CD4-positive, alpha-beta T cell treated with Interleukin-12 subunit alpha and Interleukin-12 subunit beta, for 1 hour (primary cell): Measurements from ENCODE around the gene HBQ1.
A peak's percentile ranks its signal among the peaks of the same experiment; 100 is the strongest.
"Not testable (repeated sequence)": the region's sequence is repeated elsewhere in the genome, so short reads cannot be mapped to it uniquely, and the experiment has no call there.

Source experiments
- DNase-seq: peaks from one replicate; pipeline ENCODE4 v3.0.0-alpha.2; 2020

The HBQ1 gene

DNA sequence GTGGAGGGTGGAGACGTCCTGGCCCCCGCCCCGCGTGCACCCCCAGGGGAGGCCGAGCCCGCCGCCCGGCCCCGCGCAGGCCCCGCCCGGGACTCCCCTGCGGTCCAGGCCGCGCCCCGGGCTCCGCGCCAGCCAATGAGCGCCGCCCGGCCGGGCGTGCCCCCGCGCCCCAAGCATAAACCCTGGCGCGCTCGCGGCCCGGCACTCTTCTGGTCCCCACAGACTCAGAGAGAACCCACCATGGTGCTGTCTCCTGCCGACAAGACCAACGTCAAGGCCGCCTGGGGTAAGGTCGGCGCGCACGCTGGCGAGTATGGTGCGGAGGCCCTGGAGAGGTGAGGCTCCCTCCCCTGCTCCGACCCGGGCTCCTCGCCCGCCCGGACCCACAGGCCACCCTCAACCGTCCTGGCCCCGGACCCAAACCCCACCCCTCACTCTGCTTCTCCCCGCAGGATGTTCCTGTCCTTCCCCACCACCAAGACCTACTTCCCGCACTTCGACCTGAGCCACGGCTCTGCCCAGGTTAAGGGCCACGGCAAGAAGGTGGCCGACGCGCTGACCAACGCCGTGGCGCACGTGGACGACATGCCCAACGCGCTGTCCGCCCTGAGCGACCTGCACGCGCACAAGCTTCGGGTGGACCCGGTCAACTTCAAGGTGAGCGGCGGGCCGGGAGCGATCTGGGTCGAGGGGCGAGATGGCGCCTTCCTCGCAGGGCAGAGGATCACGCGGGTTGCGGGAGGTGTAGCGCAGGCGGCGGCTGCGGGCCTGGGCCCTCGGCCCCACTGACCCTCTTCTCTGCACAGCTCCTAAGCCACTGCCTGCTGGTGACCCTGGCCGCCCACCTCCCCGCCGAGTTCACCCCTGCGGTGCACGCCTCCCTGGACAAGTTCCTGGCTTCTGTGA is 3.5 kb upstream of the HBQ1 start, which contains the start of gene HBA1:
Gene HBA1 (plus strand): TSS at position 204 of the 906 bp plus-strand sequence. CDS start 37 bp downstream, at position 241.
- DNase-seq = not testable (repeated sequence)

DNA sequence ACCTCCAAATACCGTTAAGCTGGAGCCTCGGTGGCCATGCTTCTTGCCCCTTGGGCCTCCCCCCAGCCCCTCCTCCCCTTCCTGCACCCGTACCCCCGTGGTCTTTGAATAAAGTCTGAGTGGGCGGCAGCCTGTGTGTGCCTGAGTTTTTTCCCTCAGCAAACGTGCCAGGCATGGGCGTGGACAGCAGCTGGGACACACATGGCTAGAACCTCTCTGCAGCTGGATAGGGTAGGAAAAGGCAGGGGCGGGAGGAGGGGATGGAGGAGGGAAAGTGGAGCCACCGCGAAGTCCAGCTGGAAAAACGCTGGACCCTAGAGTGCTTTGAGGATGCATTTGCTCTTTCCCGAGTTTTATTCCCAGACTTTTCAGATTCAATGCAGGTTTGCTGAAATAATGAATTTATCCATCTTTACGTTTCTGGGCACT is 2.9 kb upstream of the HBQ1 start:
- DNase-seq = no peak

DNA sequence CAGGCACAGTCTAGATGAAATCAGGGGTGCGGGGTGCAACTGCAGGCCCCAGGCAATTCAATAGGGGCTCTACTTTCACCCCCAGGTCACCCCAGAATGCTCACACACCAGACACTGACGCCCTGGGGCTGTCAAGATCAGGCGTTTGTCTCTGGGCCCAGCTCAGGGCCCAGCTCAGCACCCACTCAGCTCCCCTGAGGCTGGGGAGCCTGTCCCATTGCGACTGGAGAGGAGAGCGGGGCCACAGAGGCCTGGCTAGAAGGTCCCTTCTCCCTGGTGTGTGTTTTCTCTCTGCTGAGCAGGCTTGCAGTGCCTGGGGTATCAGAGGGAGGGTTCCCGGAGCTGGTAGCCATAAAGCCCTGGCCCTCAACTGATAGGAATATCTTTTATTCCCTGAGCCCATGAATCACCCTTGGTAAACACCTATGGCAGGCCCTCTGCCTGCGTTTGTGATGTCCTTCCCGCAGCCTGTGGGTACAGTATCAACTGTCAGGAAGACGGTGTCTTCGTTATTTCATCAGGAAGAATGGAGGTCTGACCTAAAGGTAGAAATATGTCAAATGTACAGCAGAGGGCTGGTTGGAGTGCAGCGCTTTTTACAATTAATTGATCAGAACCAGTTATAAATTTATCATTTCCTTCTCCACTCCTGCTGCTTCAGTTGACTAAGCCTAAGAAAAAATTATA is 2.1 kb upstream of the HBQ1 start:
- DNase-seq = no peak

DNA sequence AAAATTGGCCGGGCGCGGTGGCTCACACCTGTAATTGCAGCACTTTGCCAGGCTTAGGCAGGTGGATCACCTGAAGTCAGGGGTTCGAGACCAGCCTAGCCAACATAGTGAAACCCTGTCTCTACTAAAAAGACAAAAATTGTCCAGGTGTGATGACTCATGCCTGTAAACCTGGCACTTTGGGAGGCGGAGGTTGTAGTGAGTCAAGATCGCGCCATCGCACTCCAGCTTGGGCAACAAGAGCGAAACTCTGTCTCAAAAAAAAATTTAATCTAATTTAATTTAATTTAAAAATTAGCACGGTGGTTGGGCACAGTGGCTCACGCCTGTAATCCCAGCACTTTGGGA is 1.6 kb upstream of the HBQ1 start:
- DNase-seq = no peak

DNA sequence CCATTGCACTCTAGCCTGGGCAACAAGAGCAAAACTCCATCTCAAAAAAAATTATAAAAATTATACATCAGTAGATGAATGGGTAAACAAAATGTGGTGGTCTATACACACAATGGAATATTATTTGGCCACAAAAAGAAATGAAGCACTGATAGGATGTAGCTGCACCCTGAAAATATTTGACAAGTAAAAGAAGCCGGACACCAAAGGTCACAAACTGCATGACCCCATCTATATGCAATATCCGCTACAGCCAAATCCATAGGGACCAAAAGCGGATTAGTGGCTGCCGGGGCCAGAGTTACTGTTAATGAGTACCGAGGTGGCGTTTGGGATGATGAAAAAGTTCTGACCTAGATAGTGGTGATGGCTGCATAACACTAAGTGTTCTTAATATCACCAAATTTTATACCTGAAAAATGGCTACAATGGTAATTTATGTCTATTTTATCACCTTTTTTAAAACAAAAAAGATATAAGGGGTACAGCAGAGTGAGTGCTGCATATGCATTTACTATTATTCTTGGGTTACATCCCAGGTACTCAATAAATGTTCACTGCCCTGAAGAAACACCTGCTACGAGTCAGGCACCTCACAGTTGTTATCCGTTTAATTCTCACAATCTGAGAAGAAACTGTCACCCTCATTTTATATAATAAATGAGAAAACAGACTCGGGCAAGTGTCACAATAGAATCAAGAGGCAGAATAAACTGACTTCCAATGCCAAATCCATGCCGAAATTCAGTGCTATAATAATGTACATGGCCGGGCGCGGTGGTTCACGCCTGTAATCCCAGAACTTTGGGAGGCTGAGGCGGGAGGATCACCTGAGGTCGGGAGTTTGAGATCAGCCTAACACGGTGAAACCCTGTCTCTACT is 807 bp upstream of the HBQ1 start:
- DNase-seq = no peak

DNA sequence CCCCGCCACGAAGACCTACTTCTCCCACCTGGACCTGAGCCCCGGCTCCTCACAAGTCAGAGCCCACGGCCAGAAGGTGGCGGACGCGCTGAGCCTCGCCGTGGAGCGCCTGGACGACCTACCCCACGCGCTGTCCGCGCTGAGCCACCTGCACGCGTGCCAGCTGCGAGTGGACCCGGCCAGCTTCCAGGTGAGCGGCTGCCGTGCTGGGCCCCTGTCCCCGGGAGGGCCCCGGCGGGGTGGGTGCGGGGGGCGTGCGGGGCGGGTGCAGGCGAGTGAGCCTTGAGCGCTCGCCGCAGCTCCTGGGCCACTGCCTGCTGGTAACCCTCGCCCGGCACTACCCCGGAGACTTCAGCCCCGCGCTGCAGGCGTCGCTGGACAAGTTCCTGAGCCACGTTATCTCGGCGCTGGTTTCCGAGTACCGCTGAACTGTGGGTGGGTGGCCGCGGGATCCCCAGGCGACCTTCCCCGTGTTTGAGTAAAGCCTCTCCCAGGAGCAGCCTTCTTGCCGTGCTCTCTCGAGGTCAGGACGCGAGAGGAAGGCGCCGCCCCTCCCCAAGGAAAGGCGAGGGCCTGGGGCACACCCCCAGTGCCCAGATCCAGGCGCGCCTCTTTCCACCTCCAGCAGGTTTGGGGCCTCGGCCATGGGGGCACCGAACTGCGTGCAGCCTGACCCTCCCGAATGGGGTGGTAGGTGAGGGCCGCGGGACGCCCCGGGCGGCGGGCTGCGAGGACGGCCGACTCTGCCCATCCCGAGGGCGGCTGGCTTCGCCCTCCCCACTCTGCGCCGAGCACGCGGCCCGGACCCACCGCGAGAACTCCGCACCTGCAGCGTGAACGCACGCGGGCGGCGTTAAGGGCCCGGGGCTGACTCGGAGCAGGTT is 664 bp downstream of the HBQ1 start:
- peak; percentile 87 for DNase-seq

DNA sequence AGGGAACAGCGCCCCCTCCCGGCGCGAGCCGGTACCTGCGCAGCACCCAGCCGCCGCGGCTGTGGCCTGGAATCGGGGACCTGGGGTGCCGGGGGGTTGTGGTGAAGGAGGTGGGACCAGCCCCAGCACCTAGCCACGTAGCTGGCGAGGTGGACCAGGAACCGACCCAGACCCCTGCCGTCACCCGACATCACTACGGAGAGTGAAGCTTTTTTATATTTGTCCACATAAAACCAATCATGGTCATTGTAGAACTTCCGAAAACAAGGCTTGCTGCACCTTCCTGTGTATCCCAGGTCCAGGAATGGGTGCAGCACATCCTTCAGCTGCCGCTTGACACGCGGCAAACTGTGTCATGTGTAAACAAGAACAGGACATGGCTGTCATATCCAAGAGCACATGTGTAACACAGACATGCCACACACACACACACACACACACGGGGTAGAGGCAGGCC is 1.3 kb downstream of the HBQ1 start:
- no peak for DNase-seq

DNA sequence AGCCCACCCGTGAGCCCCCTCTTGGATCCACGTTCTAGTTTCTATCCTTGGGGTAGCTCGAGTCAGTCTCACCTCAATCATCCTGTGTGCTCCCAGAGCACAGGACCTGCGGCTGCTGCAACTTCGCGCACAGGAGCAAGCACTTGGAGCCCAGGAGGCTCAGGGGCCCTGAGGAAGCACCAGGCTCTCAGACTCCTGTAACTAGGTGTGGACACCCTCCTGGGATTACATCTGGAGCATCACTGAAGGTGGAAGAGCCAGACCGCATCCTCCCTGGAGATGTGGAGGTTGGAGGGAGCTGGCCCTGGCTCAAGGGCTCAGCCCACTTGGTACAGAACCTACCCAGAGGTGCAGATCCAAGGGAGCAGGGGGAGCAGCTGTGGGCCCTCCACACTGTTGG is 2.7 kb downstream of the HBQ1 start:
- DNase-seq = no peak

DNA sequence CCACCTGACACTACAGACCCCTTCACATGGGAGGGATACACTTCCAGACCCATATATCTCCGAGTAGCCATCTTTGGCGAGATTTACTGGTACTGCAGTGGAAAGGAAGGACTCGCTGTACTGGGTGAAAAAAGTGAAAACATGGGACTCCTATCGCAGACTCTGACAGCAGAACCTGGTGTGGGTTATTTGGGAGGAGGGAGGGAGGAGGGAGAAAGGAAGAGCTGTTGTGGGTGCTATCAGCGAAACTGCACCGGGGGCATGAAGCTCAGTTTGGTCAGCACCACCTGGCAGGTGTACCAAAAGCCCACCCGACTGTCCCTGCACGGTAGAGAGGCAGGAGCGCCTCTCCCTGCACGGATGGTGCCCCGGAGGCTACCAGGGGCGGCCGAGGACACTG is 5.0 kb downstream of the HBQ1 start:
- DNase-seq = no peak

DNA sequence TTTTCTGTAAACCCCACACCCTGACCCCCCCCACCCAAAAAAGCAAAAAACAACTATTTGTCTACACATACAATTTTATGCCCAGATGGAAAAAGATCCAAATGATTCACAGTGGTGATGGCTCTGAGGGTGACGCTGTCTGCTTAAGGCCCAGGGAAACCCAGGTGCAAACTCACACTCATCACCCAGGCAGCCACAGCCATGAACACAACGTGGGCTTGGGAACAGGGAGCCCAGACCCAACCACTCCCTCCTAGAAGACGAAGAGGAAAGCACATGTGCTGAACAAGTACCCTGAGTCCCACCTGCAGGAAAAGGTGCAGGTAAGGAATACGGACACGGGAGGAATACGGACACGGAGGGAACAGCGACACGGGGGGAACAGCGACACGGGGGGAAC is 5.4 kb downstream of the HBQ1 start:
- DNase-seq = no peak

DNA sequence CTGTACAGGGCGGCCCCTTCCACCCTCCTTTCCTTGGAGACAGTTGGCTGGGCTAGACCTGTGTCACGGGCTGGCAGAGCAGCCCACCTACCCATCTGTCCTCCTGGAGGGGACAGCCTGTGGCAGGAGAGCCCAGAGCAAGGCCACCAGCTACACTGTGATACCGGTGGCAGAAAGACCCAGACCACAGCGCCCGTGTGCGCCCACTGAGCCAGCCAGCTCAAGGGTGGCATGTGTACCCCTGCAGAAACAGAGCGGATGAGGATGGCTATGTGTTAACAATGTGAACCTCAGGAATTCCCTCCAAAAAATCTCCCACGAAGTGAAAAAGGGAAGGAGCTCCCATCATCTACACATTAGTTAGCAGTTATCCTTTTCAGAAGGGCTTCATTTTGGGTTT is 7.1 kb downstream of the HBQ1 start:
- no peak for DNase-seq

DNA sequence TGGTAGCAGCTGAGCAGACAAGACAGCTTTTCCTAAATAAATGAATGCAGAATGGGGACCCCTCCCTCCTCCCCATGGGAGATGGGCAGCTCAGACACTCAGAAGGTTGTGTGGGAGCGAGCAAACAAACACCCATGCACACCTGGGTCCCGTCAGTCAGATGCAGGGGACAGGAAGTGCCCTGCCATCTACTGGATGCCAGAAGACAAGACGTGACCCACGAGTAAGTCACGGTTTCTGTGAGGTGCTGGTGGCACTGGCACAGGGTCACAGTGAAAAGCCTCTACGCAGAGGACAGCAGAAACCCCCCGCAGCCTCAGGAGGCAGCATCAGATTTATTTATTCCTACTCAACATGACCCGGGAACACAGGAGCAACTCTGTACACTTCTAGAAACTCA is 8.4 kb downstream of the HBQ1 start:
- DNase-seq = peak; percentile 31

DNA sequence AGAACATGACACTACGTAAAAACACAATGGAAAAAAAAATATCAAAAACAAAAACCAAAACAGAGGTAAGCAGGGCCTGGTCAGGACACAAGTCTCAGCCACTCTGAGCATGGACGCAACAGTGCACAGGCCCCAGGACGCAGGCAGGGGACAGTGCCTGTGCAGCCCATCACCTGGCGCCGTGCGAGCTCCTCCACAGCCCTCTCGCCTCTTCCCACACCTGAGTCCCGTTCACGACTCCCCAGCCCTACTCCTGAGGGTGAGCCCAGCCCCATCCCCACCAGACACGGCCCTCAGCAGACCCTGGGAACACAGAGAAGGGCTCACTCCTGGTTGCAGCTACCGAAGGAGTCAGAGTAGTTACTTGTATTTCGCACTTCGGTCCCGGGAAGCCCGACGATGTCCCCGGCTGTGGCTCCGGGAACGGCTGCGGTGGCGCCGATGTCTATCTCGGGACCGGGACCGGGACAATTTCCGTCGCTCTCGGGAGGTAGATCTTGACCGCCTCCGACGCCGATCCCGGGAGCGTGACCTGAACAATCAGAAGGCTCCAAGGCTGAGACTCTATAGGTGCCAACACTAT is 9.4 kb downstream of the HBQ1 start:
- DNase-seq = no peak

DNA sequence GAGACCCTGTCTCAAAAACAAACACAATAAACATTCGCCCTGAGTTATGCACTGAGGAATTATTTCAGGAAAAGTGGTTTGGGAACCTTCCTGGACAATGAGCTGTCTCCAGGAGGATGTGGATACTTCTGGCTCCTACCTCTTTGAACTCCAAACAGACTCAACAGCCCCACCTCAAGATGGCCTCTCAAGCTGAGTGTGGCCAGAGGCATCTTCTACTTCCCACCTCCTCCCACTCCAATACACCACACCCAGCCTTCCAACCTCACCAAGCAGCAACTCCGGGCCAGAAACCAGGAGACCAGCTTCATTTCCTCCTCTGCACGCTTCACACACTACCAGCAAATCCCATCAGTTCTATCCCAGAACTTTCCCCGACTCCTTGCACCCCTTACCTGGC is 11.6 kb downstream of the HBQ1 start:
- no peak for DNase-seq

DNA sequence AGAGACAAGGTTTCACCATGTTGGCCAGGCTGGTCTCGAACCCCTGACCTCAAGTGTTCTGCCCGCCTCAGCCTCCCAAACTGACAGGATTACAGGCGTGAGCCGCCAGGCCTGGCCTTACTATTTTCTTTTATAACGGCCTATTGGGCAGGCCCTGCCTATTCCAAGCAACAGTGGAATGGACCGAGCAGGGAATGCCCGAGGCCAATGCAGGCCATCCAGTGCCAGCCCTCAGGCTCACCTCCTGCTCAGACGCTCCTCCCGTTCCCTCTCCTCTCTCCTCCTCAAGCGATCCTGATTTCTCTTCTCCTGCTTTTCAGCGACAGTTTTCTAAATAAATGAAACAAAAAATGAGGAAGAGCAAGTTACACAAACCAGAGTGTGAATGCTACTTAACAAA is 12.4 kb downstream of the HBQ1 start:
- DNase-seq = no peak

DNA sequence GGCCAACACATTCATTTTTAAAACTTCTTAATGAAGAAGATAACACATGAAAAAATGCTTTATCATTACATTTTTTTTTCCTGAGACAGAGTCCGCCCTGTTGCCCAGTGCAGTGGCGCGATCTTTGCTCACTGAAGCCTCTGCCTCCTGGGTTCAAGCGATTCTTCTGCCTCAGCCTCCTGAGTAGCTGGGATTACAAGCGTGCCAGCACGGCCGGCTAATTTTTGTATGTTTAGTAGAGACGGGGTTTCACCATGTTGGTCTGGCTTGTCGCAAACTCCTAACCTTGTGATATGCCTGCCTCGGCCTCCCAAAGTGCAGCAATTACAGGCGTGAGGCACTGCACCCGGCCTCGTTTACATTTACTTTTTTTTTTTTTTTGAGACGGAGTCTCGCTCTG is 13.2 kb downstream of the HBQ1 start:
- no peak for DNase-seq

DNA sequence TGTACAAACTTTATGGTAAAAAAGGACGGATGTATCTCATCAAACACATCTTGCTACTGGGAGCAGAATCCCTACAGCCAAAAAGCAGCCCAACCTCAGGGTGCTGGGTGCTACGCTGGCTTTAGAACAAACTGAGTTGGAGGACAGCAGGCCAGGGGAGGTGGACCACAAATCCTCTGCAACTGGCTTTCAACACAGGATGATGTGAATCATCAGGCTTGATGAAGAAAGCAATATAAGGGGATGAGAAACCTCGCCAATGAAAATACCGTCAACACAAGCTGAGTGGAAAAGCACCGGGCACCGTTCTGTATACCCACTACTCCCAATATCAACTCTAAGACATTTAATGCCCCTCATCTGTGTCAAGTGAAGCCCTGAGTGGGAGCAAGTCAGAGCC is 14.3 kb downstream of the HBQ1 start:
- no peak for DNase-seq

DNA sequence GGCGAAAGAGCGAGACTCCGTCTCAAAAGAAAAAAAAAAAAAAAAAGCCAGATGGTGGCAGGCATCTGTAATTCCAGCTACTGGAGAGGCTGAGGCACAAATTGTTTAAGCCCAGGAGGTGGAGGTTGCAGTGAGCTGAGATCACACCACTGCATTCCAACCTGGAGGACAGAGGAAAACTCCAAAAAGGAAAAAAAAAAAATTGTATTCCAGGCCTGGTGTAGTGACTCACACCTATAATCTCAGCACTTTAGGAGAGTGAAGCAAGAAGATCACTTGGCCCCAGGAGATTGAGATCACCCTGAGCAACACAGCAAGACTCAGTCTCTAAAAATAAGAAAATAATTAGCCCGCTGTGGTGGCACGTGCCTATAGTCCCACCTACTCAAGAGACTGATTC is 20.1 kb downstream of the HBQ1 start:
- no peak for DNase-seq

DNA sequence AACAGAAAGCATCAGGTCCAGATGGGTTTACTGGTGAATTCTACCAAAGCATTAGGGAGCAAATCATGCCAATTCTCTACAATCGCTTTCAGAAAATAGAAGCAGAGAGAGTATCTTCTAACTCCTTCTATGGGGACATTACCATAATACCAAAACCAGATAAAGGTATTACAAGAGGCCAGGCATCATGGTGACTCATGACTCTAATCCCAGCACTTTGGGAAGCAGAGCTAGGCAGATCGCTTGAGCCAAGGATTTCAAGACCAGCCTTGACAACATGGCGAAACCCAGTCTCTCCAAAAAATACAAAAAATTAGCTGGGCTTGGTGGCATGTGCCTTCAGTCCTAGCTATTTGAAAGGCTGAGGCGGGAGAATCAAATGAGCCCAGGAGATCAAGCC is 23.0 kb downstream of the HBQ1 start:
- DNase-seq = no peak

DNA sequence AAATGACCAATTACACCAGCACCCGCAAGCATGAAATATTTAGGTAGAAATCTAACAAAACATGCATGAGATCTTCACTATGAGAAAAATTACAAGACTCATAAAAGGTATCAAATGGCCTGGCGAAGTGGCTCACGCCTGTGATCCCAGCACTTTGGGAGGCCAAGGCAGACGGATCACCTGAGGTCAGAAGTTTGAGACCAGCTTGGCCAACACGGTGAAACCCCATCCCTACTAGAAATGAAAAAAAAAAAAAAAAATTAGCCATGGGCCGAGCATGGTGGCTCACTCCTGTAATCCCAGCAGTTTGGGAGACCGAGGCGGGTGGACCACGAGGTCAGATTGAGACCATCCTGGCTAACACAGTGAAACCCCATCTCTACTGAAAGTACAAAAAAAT is 23.8 kb downstream of the HBQ1 start:
- DNase-seq = not testable (repeated sequence)

DNA sequence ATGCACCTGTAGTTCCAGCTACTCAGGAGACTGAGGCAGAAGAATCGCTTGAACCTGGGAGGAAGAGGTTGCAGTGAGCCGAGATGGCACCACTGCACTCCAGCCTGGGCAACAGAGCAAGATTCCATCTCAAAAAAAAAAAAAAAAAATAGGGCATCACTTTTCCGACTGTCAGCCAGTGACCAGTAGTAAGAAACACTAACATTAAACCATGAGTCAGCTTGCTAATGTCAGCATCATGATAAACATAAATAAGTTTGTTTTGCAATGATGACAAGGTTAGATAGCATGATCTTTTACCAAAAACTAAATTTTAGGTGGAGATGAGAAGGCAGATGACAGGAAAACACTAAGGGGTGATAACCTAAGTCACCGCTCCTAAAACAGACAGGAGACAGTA is 29.1 kb downstream of the HBQ1 start:
- DNase-seq = not testable (repeated sequence)
